ENCODE results near the gene FAM169A.
"Not testable (repeated sequence)": the region's sequence is repeated elsewhere in the genome, so short reads cannot be mapped to it uniquely, and the experiment has no call there.

- TF ChIP-seq, protein P1, sequence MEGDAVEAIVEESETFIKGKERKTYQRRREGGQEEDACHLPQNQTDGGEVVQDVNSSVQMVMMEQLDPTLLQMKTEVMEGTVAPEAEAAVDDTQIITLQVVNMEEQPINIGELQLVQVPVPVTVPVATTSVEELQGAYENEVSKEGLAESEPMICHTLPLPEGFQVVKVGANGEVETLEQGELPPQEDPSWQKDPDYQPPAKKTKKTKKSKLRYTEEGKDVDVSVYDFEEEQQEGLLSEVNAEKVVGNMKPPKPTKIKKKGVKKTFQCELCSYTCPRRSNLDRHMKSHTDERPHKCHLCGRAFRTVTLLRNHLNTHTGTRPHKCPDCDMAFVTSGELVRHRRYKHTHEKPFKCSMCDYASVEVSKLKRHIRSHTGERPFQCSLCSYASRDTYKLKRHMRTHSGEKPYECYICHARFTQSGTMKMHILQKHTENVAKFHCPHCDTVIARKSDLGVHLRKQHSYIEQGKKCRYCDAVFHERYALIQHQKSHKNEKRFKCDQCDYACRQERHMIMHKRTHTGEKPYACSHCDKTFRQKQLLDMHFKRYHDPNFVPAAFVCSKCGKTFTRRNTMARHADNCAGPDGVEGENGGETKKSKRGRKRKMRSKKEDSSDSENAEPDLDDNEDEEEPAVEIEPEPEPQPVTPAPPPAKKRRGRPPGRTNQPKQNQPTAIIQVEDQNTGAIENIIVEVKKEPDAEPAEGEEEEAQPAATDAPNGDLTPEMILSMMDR (IDR thresholded peaks at IDR 0.05; ENCODE audit: low read depth, low read length, poor library complexity, severe bottlenecking) = not testable (repeated sequence)
- not testable (repeated sequence) for TF ChIP-seq EZH2phosphoT487 (IDR thresholded peaks at IDR 0.05; ENCODE audit: borderline replicate concordance, low read length)
Observed at GRCh38 chr5:74791669-74792068, 74.5 kb downstream of the FAM169A start.

Measured in DOHH2 (cell line).